B cell (primary cell): ENCODE data around the gene C15orf39. TPM values are rescaled to one million over a fixed set of nuclear protein-coding genes. Genes with fewer than 3 reads are reported as not detected.

Experiments used
- ATAC-seq: fragments of 200-7000 bp; cut with Tn5 transposase; one replicate; pipeline ENCODE4 v1.10.0; 2021; ENCODE audit warnings: low read depth, mild to moderate bottlenecking, moderate number of reproducible peaks, moderate library complexity
- CTCF ChIA-PET: fragments of 350-600 bp; sonication (Branson Sonifier 250); formaldehyde crosslinking; loops from one replicate; lab custom pipeline; 2021; ENCODE audit warnings: antibody characterized with exemption, inconsistent platforms; lab: Charles Lee
- POLR2A ChIA-PET: fragments of 350-600 bp; sonication (Branson Sonifier 250); formaldehyde crosslinking; loops from one replicate; lab custom pipeline; 2021; ENCODE audit warnings: antibody characterized with exemption; lab: Charles Lee
- DNase-seq: peaks from one replicate; pipeline ENCODE4 v3.0.0; 2013
- H2AFZ ChIP-seq: 2 replicates; pipeline ENCODE4 v1.6.1; 2012; ENCODE audit warnings: mild to moderate bottlenecking, low read depth, low read length; ENCODE audit not compliant: insufficient read depth, poor library complexity, severe bottlenecking
- H3K27ac ChIP-seq, 2 donors: 1 replicate in 1 of 2; 2 replicates in 1 of 2; pipeline ENCODE4 v1.5.1; 2012 to 2013; ENCODE audit warnings: low read length in 2 of 2, mild to moderate bottlenecking in 2 of 2, moderate library complexity in 1 of 2
- H3K27me3 ChIP-seq, 4 experiments: fragments of 200-600 bp in 1 of 4; sonication (generic) in 1 of 4; replicated peaks in 1 of 4; 1 replicate in 2 of 4; 2 replicates in 2 of 4; pipeline versions ENCODE4 v1.6.1 to v1.7.0; 2013 to 2016; ENCODE audit warnings: low read length in 3 of 4, mild to moderate bottlenecking in 2 of 4, mixed read lengths in 1 of 4, moderate library complexity in 1 of 4; ENCODE audit not compliant: insufficient read depth in 4 of 4, control insufficient read depth in 3 of 4; ENCODE audit errors: control extremely low read depth in 1 of 4
- H3K36me3 ChIP-seq, 2 experiments: replicated peaks in 1 of 2; 1 replicate in 1 of 2; 2 replicates in 1 of 2; pipeline versions ENCODE4 v1.6.1 to v1.7.1; 2013; ENCODE audit warnings: low read length in 1 of 2; ENCODE audit not compliant: insufficient read depth in 2 of 2, control insufficient read depth in 1 of 2; ENCODE audit errors: control extremely low read depth in 1 of 2, extremely low read depth in 1 of 2
- H3K4me1 ChIP-seq, 2 donors: fragments of 200-600 bp in 1 of 2; sonication (generic) in 1 of 2; 1 replicate in 1 of 2; 2 replicates in 1 of 2; pipeline versions ENCODE4 v1.5.1 to v1.6.1; 2013 to 2017; ENCODE audit warnings: low read length in 2 of 2; ENCODE audit not compliant: control insufficient read depth in 2 of 2, insufficient read depth in 2 of 2
- H3K4me2 ChIP-seq: replicated peaks from 2 replicates; pipeline ENCODE3; 2012; ENCODE audit warnings: mild to moderate bottlenecking, low read depth, low read length; ENCODE audit not compliant: poor library complexity, severe bottlenecking
- H3K4me3 ChIP-seq, 5 experiments: fragments of 200-600 bp in 1 of 5; sonication (generic) in 1 of 5; 1 replicate in 3 of 5; 2 replicates in 2 of 5; pipeline versions ENCODE4 v1.5.1 to v1.7.0; 2011 to 2016; ENCODE audit warnings: low read length in 4 of 5, mild to moderate bottlenecking in 4 of 5, low read depth in 2 of 5, control low read depth in 1 of 5, moderate library complexity in 1 of 5; ENCODE audit not compliant: insufficient read depth in 1 of 5; ENCODE audit errors: control extremely low read depth in 1 of 5, extremely low read depth in 1 of 5
- H3K79me2 ChIP-seq: fragments of 200-600 bp; sonication (generic); one replicate; pipeline ENCODE4 v1.6.0; 2016; ENCODE audit warnings: low read length; ENCODE audit not compliant: control insufficient read depth, insufficient read depth
- H3K9ac ChIP-seq: fragments of 200-600 bp; sonication (generic); 2 replicates; pipeline ENCODE4 v1.6.1; 2017; ENCODE audit warnings: mild to moderate bottlenecking, low read length, moderate library complexity
- H3K9me3 ChIP-seq, 3 donors: one replicate each; pipeline versions ENCODE4 v1.6.1 to v1.7.1; 2013; ENCODE audit warnings: low read length in 2 of 3; ENCODE audit not compliant: control insufficient read depth in 2 of 3, insufficient read depth in 1 of 3; ENCODE audit errors: control extremely low read depth in 1 of 3
- H4K20me1 ChIP-seq: 2 replicates; pipeline ENCODE4 v1.6.0; 2012; ENCODE audit warnings: mild to moderate bottlenecking, low read length; ENCODE audit not compliant: insufficient read depth, control insufficient read depth, poor library complexity, severe bottlenecking
- H3K27ac Mint-ChIP-seq: one replicate; pipeline ENCODE4 v1.8.0; 2021; ENCODE audit warnings: mixed read lengths
- H3K27me3 Mint-ChIP-seq: one replicate; pipeline ENCODE4 v1.8.0; 2021; ENCODE audit warnings: mixed read lengths
- H3K4me1 Mint-ChIP-seq: one replicate; pipeline ENCODE4 v1.8.0; 2021; ENCODE audit warnings: mixed read lengths
- H3K4me3 Mint-ChIP-seq: one replicate; pipeline ENCODE4 v1.8.0; 2021; ENCODE audit warnings: mixed read lengths
- H3K9me3 Mint-ChIP-seq: one replicate; pipeline ENCODE4 v1.8.0; 2022; ENCODE audit warnings: mixed read lengths; ENCODE audit not compliant: insufficient read depth
- EZH2 ChIP-seq: IDR thresholded peaks from 2 replicates; pipeline ENCODE4 v1.6.1; 2012; ENCODE audit warnings: borderline replicate concordance, low read depth, mild to moderate bottlenecking, moderate library complexity, low read length; ENCODE audit not compliant: insufficient read depth, poor library complexity, severe bottlenecking
- WGBS: methylation state at CpG from one replicate; pipeline ENCODE4 v1.1.5; 2013; ENCODE audit warnings: missing lambda C conversion rate; ENCODE audit not compliant: insufficient coverage; 5-methylcytosine and 5-hydroxymethylcytosine counted together
- intact Hi-C: fragments of 100-400 bp; cut with micrococcal nuclease; formaldehyde crosslinking; loops from one replicate; pipeline ENCODE4 v1.10.0; 2022
- polyA plus RNA-seq: library from polyadenylated mRNA; depleted of rRNA; stranded (reverse); fragments of >200 nt; gene quantifications from 2 replicates; pipeline ENCODE4 v1.2.3, GENCODE V29; 2012
- total RNA-seq, 2 donors: library from RNA; stranded (reverse); fragments of 120-200 nt in 1 of 2; gene quantifications; 1 replicate in 1 of 2; 2 replicates in 1 of 2; pipeline versions ENCODE4 v1.2.3 to v1.2.4, GENCODE V29; 2013 to 2022
- TF ChIP-seq, protein P1 (sequence below): fragments of 200-600 bp; IDR thresholded peaks from one replicate; pipeline ENCODE4 v1.8.0; 2022; ENCODE audit warnings: antibody characterized with exemption, mild to moderate bottlenecking

Gene C15orf39
- total and polyA plus RNA-seq, 2 donors (not counting 1 experiment from before 2014, with no cell fraction given) = 12.4 to 72.7 TPM

DNA sequence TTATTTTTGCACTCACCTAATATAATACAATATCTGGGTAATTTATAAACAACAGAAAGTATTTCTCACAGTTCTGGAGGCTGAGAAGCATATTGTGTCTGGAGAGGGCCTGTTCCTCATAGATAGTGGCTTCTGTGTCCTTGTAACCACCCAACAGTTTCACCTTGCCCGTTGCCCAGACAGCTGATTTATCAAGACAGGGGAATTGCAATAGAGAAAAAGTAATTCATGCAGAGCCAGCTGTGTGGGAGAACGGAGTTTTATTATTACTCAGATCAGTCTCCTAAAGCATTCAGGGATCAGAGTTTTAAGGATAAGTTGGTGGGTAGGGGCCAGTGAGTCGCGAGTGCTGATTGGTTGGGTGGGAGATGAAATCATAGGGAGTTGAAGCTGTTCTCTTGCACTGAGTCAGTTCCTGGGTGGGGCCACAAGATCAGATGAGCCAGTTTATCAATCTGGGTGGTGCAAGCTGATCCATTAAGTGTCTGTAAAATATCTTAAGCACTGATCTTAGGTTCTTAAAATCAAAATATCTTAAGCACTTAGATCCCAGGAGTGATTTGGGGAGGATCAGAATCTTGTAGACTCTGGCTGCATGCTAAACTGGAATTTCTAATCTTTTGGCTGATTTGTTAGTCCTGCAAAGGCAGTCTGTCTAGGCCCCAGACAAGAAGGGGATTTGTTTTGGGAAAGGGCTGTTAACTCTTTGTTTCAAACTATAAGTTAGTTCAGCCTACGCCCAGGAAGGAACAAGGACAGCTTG lies 33.9 kb upstream of the C15orf39 start:
- no peaks in the 10 kb centered on the region for H4K20me1 ChIP-seq
- ATAC-seq (no peak), DNase-seq (no peak)
- Mint-ChIP-seq H3K9me3 (peaks cover 5% of the 10 kb centered on the region), H3K27me3 (peaks cover 11% of the 10 kb centered on the region), H3K27ac (no peak overlapping the region), H3K4me1 (peaks cover 7% of the 10 kb centered on the region), H3K4me3 (no peak overlapping the region)
- no peak overlapping the region for H3K4me3 ChIP-seq
- H3K4me1 ChIP-seq = peaks cover 5 to 10% of the 10 kb centered on the region in 2 donors
- ChIA-PET CTCF (no interaction called here), POLR2A (interaction anchor here (1.1 kb wide), 1 partner anchor 11 kb away, joined by 4 read pairs; no protein-coding TSS in a partner anchor)
- H3K9ac ChIP-seq = no peak overlapping the region
- intact Hi-C loops = no loop called here
- peaks cover 0 to 5% (median 0%) of the 10 kb centered on the region in 3 donors for H3K9me3 ChIP-seq
- no peaks in the 10 kb centered on the region for H3K79me2 ChIP-seq
- no peak overlapping the region for H2AFZ ChIP-seq
- 100% methylated on average over 4 of the region's 5 CpGs for WGBS
- no peak overlapping the region for H3K4me2 ChIP-seq
- no peak for TF ChIP-seq EZH2
- TF ChIP-seq, protein P1, sequence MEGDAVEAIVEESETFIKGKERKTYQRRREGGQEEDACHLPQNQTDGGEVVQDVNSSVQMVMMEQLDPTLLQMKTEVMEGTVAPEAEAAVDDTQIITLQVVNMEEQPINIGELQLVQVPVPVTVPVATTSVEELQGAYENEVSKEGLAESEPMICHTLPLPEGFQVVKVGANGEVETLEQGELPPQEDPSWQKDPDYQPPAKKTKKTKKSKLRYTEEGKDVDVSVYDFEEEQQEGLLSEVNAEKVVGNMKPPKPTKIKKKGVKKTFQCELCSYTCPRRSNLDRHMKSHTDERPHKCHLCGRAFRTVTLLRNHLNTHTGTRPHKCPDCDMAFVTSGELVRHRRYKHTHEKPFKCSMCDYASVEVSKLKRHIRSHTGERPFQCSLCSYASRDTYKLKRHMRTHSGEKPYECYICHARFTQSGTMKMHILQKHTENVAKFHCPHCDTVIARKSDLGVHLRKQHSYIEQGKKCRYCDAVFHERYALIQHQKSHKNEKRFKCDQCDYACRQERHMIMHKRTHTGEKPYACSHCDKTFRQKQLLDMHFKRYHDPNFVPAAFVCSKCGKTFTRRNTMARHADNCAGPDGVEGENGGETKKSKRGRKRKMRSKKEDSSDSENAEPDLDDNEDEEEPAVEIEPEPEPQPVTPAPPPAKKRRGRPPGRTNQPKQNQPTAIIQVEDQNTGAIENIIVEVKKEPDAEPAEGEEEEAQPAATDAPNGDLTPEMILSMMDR = no peak
- H3K27me3 ChIP-seq = peaks cover 0 to 4% (median 0%) of the 10 kb centered on the region in 4 experiments
- no peaks in the 10 kb centered on the region for H3K36me3 ChIP-seq
- H3K27ac ChIP-seq = no peak overlapping the region

DNA sequence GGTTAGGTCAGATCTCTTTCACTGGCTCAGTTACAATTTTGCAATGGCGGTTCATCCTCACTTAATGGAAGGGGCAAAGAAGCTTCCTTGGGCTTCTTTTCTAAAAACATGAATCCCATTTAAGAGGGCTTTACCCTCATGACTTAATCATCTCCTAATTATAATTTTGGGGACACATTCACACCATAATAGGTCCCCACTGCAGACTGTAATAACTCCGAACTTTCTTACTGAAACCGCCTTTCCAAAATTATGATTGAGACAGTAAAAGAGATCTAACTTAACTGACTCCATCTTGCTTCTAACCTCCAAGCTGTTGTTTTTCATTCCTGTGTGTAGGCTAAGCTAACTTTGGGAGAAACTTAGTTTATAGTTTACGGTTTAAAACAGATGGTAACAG lies 33.3 kb upstream of the C15orf39 start:
- Mint-ChIP-seq H3K27me3 (peaks cover 11% of the 10 kb centered on the region), H3K4me1 (peaks cover 7% of the 10 kb centered on the region), H3K27ac (no peak overlapping the region), H3K9me3 (peaks cover 5% of the 10 kb centered on the region), H3K4me3 (no peak overlapping the region)
- Histone ChIP-seq H3K4me1 (peaks cover 5 to 10% of the 10 kb centered on the region in 2 donors), H3K79me2 (no peaks in the 10 kb centered on the region), H3K27ac (no peak overlapping the region), H3K4me2 (no peak overlapping the region), H3K36me3 (no peaks in the 10 kb centered on the region), H3K4me3 (no peak overlapping the region), H3K27me3 (peaks cover 0 to 4% (median 0%) of the 10 kb centered on the region in 4 experiments), H4K20me1 (no peaks in the 10 kb centered on the region), H2AFZ (no peak overlapping the region), H3K9me3 (peaks cover 0 to 5% (median 0%) of the 10 kb centered on the region in 3 donors), H3K9ac (no peak overlapping the region)
- no peak for TF ChIP-seq EZH2
- TF ChIP-seq, protein P1 = no peak
- ChIA-PET POLR2A (no interaction called here), CTCF (no interaction called here)
- intact Hi-C loops = no loop called here
- WGBS = 100% methylated on average over 1 of the region's 4 CpGs
- DNase-seq (no peak), ATAC-seq (no peak)
